Activated T-helper 9 cell treated with anti-CD3 and anti-CD28 coated beads, Interleukin-2, amount 50 U/mL, for 16 hours (primary cell): ENCODE results near the gene CPHXL2.

Experiments
- DNase-seq: peaks from one replicate; pipeline ENCODE4 v3.0.0-alpha.2; 2020; ENCODE audit warnings: low read depth

The CPHXL2 gene

GRCh38 chr16:75640598-75640997 lies 36.2 kb downstream of the CPHXL2 start:
- DNase-seq = no peak

GRCh38 chr16:75635036-75635435 lies 41.8 kb downstream of the CPHXL2 start:
- no peak for DNase-seq

- no peak for DNase-seq
Observed at GRCh38 chr16:75632857-75633256, 44.0 kb downstream of the CPHXL2 start.

DNA sequence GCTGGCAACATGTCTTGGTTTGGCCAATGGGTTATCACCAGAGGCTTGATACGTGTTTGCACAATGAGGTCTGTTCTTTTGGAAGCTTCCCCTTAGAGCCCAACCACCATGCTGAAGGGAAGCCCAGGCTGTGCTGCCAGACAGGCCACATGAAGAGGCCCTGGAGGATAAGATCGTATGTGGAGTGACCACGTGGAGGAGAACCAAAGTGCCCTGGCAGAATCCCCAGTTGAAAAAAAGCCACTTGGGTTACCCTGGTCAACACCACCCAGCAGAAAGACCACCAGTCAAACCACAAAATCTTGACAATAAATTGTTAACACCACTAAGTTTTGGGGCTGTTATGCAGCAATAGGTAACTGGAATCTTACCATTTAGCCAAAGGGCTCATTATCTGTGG lies 46.8 kb downstream of the CPHXL2 start:
- DNase-seq = no peak

GRCh38 chr16:75629132-75629531 lies 47.7 kb downstream of the CPHXL2 start:
- no peak for DNase-seq

DNA sequence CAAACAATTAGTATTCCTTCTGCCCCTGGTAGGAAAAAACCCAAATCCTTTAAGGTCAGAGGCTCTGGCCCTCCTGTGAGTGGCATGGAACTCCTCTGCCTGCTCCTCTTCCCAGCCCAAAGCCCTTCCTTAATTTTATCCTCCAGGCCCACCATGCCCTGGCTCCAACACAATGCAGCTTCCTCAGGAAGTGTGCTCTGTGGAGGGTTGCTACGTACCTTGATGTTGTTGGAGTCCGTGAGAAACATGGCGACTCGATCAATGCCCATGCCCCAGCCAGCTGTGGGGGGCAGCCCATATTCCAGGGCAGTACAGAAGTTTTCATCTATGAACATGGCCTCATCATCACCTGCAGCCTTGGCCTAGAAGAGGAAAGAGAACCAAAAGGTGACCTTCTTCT lies 48.5 kb downstream of the CPHXL2 start:
- DNase-seq = no peak

- no peak for DNase-seq
Observed at GRCh38 chr16:75627851-75628250, 49.0 kb downstream of the CPHXL2 start.

DNA sequence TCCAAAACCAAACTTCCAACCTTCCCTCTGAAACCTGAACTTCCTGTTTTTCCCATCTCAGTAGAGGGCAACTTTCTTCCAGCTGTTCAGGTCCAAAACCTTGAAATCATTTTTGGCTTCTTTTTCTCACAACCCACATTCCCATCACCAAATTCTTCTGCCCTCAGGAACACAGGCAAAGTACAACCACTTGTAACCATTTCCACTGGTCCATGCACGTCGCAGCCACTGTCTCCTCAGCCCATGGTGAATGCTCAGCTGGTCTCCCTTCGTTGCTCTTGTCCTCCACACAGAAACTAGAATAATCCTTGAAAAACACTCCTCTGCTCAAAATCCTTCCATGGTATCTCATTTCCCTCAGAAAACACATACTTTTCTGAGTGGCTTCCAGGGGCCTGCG lies 50.0 kb downstream of the CPHXL2 start:
- DNase-seq = no peak

DNA sequence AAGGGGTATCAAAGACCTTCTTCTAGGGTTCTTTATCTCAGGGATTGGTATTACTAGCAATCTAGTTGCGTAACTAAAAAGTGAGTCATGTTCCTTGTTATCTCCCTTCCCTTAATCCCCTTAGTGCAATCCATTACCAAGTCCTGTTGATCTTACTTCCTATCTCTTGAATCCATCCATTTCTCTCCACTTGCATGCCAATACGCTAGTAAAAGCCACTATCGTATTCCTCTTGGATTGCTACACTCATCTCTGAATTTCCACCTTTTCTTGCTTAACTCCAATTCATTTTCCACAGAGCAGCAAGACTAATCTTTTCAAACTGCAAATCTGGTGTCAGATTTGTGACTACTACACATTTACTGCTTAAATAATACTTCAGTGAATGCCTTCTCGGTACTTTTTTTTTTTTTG lies 51.9 kb downstream of the CPHXL2 start:
- DNase-seq = no peak

- DNase-seq = peak; percentile 97
Observed at GRCh38 chr16:75622761-75623605, 53.8 kb downstream of the CPHXL2 start, which contains the start of gene ADAT1. Gene ADAT1, minus strand, starts transcription at chr16:75623281. Its CDS starts 2,482 bp downstream, at chr16:75620799.

GRCh38 chr16:75621170-75621477 lies 55.7 kb downstream of the CPHXL2 start:
- no peak for DNase-seq

- peak; percentile 48 for DNase-seq
Observed at GRCh38 chr16:75620326-75621169, 56.3 kb downstream of the CPHXL2 start.

DNA sequence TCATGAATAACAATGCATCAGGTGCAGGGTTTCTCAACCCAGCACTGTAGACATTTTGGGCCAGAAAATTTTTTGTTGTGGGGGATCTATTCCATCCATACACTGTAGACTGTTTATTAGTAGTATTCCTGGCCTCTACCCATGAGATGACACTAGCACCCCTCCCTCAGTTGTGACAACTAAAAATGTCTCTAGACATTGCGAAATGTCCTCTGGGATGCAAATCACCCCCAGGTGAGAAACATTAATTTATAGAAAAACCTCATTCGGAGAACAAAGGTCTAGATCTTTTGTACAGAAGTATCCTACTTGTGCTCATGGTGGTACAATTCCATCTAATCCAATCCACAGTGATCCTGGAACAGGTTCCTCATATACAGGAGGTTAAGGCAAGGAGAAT lies 58.0 kb downstream of the CPHXL2 start:
- no peak for DNase-seq

GRCh38 chr16:75617121-75617520 lies 59.7 kb downstream of the CPHXL2 start:
- DNase-seq = no peak

DNA sequence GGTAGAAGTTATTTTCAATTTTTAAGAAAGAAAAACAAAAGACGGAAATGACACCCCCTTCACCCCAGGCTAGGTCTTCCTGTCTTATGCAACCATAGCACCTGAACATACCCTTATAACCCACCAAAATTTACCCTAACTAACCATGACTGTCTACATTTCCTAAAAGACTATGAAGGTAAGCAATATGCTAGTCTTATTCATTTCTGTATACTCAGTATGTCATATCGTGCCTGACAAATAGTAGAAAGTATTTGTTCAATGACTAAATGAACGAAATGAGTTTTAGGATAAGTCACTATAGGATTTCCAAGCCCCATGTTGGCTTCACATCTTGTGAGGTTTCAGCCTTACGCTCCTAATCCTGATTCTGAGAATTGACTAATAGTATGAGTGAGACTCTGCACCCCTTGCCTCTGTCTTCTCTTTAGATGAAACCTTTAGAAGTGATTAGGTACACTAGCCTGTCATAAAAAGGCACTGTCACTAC lies 60.2 kb downstream of the CPHXL2 start:
- DNase-seq = no peak

GRCh38 chr16:75615619-75616018 lies 61.2 kb downstream of the CPHXL2 start:
- DNase-seq = no peak

DNA sequence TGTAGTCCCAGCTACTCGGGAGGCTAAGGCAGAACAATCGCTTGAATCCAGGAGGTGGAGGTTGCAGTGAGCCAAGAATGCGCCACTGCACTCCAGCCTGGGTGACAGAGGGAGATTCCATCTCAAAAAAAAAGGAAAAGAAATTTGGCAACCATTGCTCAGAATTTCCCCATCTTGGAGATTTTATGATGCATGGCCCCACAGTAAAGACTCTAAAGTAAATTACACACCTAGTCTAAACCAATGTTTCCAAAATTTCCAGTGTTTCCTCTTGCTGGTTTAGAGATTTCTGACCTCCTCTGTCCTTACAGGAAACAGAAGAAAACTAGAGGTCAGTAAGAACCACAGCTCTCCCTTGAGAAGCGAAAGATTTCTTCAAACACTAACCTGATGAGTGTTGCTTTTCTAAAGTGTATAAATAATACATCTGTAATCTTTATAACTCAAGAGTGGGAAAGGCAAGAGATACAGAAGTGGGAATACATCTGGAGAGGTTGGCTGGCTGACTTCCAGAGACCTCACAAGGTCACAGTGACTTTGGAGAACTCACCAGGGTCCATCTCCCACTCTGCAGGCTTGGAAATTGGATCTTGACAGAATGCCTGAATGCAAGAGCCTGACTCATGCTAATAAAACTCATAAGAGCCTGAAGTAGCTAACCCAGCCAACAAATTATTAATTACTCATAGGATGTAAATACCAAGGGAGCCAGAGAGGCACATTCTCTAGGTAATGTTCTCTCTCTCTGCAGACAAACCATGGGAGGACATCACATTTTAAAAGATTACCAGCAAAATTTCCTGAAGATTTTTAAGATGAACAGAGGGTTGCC lies 62.5 kb downstream of the CPHXL2 start:
- DNase-seq = no peak
